Neural cell (in vitro differentiated cells): ENCODE data around the gene BMP7.

Experiments
- CTCF ChIP-seq: fragments of 450-650 bp; IDR thresholded peaks from 2 replicates; pipeline ENCODE4 v1.5.1; 2014; ENCODE audit warnings: antibody characterized with exemption, mild to moderate bottlenecking, moderate library complexity; ENCODE audit not compliant: poor library complexity, severe bottlenecking
- REST ChIP-seq: IDR thresholded peaks from 2 replicates; pipeline ENCODE4 v1.6.1; 2012; ENCODE audit warnings: borderline replicate concordance
- TAF1 ChIP-seq: IDR thresholded peaks from 2 replicates; pipeline ENCODE4 v1.6.1; 2012; ENCODE audit warnings: low read depth

- TF ChIP-seq CTCF (no peak), TAF1 (no peak), REST (no peak)
Observed at GRCh38 chr20:57214948-57215347, 51.5 kb downstream of the BMP7 start.
